Stimulated activated CD8-positive, alpha-beta memory T cell treated with anti-CD3 and anti-CD28 coated beads, Interleukin-4, amount 100 ng/mL, for 4 hours (primary cell): ENCODE measurements around the gene ITGB1.
"Not testable (repeated sequence)": the region's sequence is repeated elsewhere in the genome, so short reads cannot be mapped to it uniquely, and the experiment has no call there.

Source experiments
- DNase-seq, 2 donors: peaks; one replicate each; pipeline ENCODE4 v3.0.0-alpha.2; 2020; ENCODE audit warnings: low read depth in 2 of 2, low spot score in 1 of 2

The ITGB1 gene

GRCh38 chr10:32938554-32939061 lies 19.4 kb downstream of the ITGB1 start:
- DNase-seq: no peak

- no peak for DNase-seq
Observed at GRCh38 chr10:32937911-32938424, 20.1 kb downstream of the ITGB1 start.

GRCh38 chr10:32932225-32932729 lies 25.8 kb downstream of the ITGB1 start:
- no peak for DNase-seq

GRCh38 chr10:32931593-32931992 lies 26.4 kb downstream of the ITGB1 start:
- no peak for DNase-seq

GRCh38 chr10:32930036-32930435 lies 28.0 kb downstream of the ITGB1 start:
- no peak for DNase-seq

GRCh38 chr10:32929634-32930033 lies 28.4 kb downstream of the ITGB1 start:
- no peak for DNase-seq

- DNase-seq: no peak
Observed at GRCh38 chr10:32927750-32928149, 30.3 kb downstream of the ITGB1 start.

GRCh38 chr10:32923849-32924248 lies 34.2 kb downstream of the ITGB1 start:
- no peak for DNase-seq

- DNase-seq: no peak
Observed at GRCh38 chr10:32923134-32923533, 34.9 kb downstream of the ITGB1 start.

- no peak for DNase-seq
Observed at GRCh38 chr10:32922170-32922569, 35.9 kb downstream of the ITGB1 start.

- not testable (repeated sequence) for DNase-seq
Observed at GRCh38 chr10:32917817-32918216, 40.2 kb downstream of the ITGB1 start.

GRCh38 chr10:32911285-32912016 lies 46.6 kb downstream of the ITGB1 start:
- DNase-seq: no peak

GRCh38 chr10:32909970-32910369 lies 48.1 kb downstream of the ITGB1 start:
- not testable (repeated sequence) for DNase-seq

- no peak for DNase-seq
Observed at GRCh38 chr10:32909456-32909855, 48.6 kb downstream of the ITGB1 start.

- no peak for DNase-seq
Observed at GRCh38 chr10:32906595-32906994, 51.4 kb downstream of the ITGB1 start.

- DNase-seq: no peak
Observed at GRCh38 chr10:32905466-32905865, 52.6 kb downstream of the ITGB1 start.

- DNase-seq: no peak
Observed at GRCh38 chr10:32901815-32902214, 56.2 kb downstream of the ITGB1 start.

- not testable (repeated sequence) for DNase-seq
Observed at GRCh38 chr10:32895200-32895968, 62.6 kb downstream of the ITGB1 start.

- DNase-seq: no peak
Observed at GRCh38 chr10:32893916-32894664, 63.9 kb downstream of the ITGB1 start.

- no peak for DNase-seq
Observed at GRCh38 chr10:32893434-32893833, 64.6 kb downstream of the ITGB1 start.

GRCh38 chr10:32891261-32891660 lies 66.8 kb downstream of the ITGB1 start:
- no peak for DNase-seq
